SU-DHL-6 (cell line): ENCODE data around the gene CWH43.

Experiments
- H2AFZ ChIP-seq: fragments of 200-600 bp; sonication (generic); 2 replicates; pipeline ENCODE4 v1.6.1; 2014; ENCODE audit warnings: low read depth, mild to moderate bottlenecking, moderate library complexity, mixed read lengths, antibody characterized with exemption, low read length; ENCODE audit not compliant: severe bottlenecking
- H3F3A ChIP-seq: fragments of 200-600 bp; shearing (Covaris generic); 2 replicates; pipeline ENCODE4 v1.6.0; 2016; ENCODE audit warnings: antibody characterized with exemption, mild to moderate bottlenecking; ENCODE audit not compliant: insufficient read depth
- H3K27ac ChIP-seq: fragments of 200-600 bp; sonication (generic); 2 replicates; pipeline ENCODE4 v1.5.1; 2016; ENCODE audit warnings: low read depth, mild to moderate bottlenecking, low read length, moderate library complexity, mixed read lengths
- H3K27me3 ChIP-seq: fragments of 200-600 bp; sonication (generic), shearing (Covaris generic); 2 replicates; pipeline ENCODE4 v1.6.0; 2014; ENCODE audit warnings: mild to moderate bottlenecking, low read length
- H3K36me3 ChIP-seq: fragments of 200-600 bp; sonication (generic); 2 replicates; pipeline ENCODE4 v1.6.1; 2014; ENCODE audit warnings: mild to moderate bottlenecking, low read length, mixed read lengths
- H3K4me2 ChIP-seq: fragments of 300-600, 200-600 bp; shearing (Covaris generic), sonication (generic); 2 replicates; pipeline ENCODE4 v1.6.0; 2014; ENCODE audit warnings: low read length, low read depth, mild to moderate bottlenecking; ENCODE audit not compliant: poor library complexity, severe bottlenecking
- H3K4me3 ChIP-seq: fragments of 200-600 bp; sonication (generic); 2 replicates; pipeline ENCODE4 v1.5.1; 2014; ENCODE audit warnings: antibody characterized with exemption, low read length, mild to moderate bottlenecking, mixed read lengths; ENCODE audit not compliant: insufficient read depth, poor library complexity, severe bottlenecking
- H3K79me2 ChIP-seq: fragments of 200-600 bp; sonication (generic); 2 replicates; pipeline ENCODE4 v1.6.1; 2014; ENCODE audit warnings: mild to moderate bottlenecking, low read length, moderate library complexity; ENCODE audit not compliant: insufficient read depth
- H3K9ac ChIP-seq: fragments of 200-600 bp; sonication (generic); 2 replicates; pipeline ENCODE4 v1.7.0; 2014; ENCODE audit warnings: mild to moderate bottlenecking, low read length
- H3K9me2 ChIP-seq: fragments of 200-600 bp; sonication (generic); replicated peaks from 2 replicates; pipeline ENCODE4 v1.6.1; 2014; ENCODE audit warnings: low read length; ENCODE audit not compliant: insufficient read depth
- H3K9me3 ChIP-seq: fragments of 200-600 bp; sonication (generic); 2 replicates; pipeline ENCODE4 v1.6.1; 2014; ENCODE audit warnings: low read length, mixed read lengths; ENCODE audit not compliant: insufficient read depth
- H4K20me1 ChIP-seq: fragments of 200-600 bp; sonication (generic); 2 replicates; pipeline ENCODE4 v1.6.1; 2014; ENCODE audit warnings: low read depth, mild to moderate bottlenecking, antibody characterized with exemption, low read length, moderate library complexity, mixed read lengths
- CTCF ChIP-seq: fragments of 200-600 bp; sonication (generic); IDR thresholded peaks from one replicate; pipeline ENCODE4 v1.5.1; 2017; ENCODE audit warnings: antibody characterized with exemption, mild to moderate bottlenecking, low read length, moderate library complexity; ENCODE audit not compliant: insufficient read depth, poor library complexity, severe bottlenecking
- EZH2phosphoT487 ChIP-seq: fragments of 200-600 bp; sonication (generic), shearing (Covaris generic); conservative IDR thresholded peaks from 2 replicates; pipeline ENCODE4 v1.6.1; 2018; ENCODE audit warnings: mild to moderate bottlenecking, antibody characterized with exemption, low read length, moderate library complexity, mixed read lengths

Gene CWH43

GRCh38 chr4:48963042-48963679 is 22.9 kb upstream of the CWH43 start:
- no peak overlapping the region for H3K9ac ChIP-seq
- H3K27ac ChIP-seq = no peak overlapping the region
- H3K36me3 ChIP-seq = no peaks in the 10 kb centered on the region
- H3K4me3 ChIP-seq = no peak overlapping the region
- no peaks in the 10 kb centered on the region for H4K20me1 ChIP-seq
- no peaks in the 10 kb centered on the region for H3K9me3 ChIP-seq
- no peak overlapping the region for H3K4me2 ChIP-seq
- TF ChIP-seq CTCF (peak; percentile 99), EZH2phosphoT487 (no peak)
- no peaks in the 10 kb centered on the region for H3K9me2 ChIP-seq
- H3K27me3 ChIP-seq = no peaks in the 10 kb centered on the region
- H3F3A ChIP-seq = no peaks in the 10 kb centered on the region
- no peaks in the 10 kb centered on the region for H3K79me2 ChIP-seq
- no peak overlapping the region for H2AFZ ChIP-seq

DNA sequence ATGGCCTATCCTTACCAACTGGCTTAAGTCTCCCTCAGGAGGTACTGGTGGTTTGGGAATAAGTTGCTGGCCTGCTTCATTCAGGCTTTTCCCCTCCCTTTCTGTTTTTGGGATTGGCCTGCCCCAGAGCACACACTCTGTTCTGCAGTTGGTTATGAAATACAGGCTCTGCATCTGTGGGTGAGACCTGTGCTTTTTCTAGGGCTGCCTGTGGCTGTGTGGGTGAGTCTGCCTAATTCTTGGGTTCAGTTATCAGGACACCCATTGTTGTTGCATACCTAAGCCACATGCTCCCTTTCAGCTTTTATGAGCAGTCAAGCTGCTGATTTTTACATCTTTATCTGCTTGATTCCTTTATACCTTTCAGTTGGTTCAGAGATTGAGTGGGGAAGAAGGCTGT is 19.0 kb upstream of the CWH43 start:
- no peak overlapping the region for H3K4me2 ChIP-seq
- no peaks in the 10 kb centered on the region for H3K9me2 ChIP-seq
- H4K20me1 ChIP-seq = no peaks in the 10 kb centered on the region
- H3K36me3 ChIP-seq = no peaks in the 10 kb centered on the region
- H3K27me3 ChIP-seq = no peaks in the 10 kb centered on the region
- no peaks in the 10 kb centered on the region for H3F3A ChIP-seq
- no peak overlapping the region for H3K27ac ChIP-seq
- no peak overlapping the region for H3K4me3 ChIP-seq
- H3K9ac ChIP-seq = no peak overlapping the region
- H2AFZ ChIP-seq = no peak overlapping the region
- H3K9me3 ChIP-seq = no peaks in the 10 kb centered on the region
- no peak for TF ChIP-seq EZH2phosphoT487
- no peak for TF ChIP-seq CTCF
- no peaks in the 10 kb centered on the region for H3K79me2 ChIP-seq

DNA sequence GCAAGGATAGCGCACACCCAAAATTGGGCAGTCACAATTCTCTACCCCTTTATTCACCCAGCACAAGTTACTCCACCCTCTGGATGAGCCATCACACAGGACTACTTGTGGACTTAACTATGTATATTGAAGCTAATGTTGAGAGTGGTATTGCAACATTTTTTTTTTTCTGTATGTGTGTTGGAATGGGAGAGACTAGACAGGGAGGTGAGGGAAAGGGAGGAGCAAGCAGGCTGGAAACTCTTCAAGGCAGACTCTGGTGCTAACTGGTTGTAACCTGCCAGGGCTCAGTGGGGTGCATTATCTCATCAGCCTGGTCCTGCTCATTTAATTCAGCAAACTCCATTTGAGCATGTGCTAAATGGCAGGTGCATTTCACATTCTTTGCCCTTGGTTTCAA is 18.4 kb upstream of the CWH43 start:
- Histone ChIP-seq H3K79me2 (no peaks in the 10 kb centered on the region), H3K4me2 (no peak overlapping the region), H3K9me3 (no peaks in the 10 kb centered on the region), H3F3A (no peaks in the 10 kb centered on the region), H3K9ac (no peak overlapping the region), H4K20me1 (no peaks in the 10 kb centered on the region), H2AFZ (no peak overlapping the region), H3K27ac (no peak overlapping the region), H3K4me3 (no peak overlapping the region), H3K9me2 (no peaks in the 10 kb centered on the region), H3K27me3 (no peaks in the 10 kb centered on the region), H3K36me3 (no peaks in the 10 kb centered on the region)
- TF ChIP-seq EZH2phosphoT487 (no peak), CTCF (no peak)
